Measurements from ENCODE around the gene CCDC40.

CCDC40 gene

DNA sequence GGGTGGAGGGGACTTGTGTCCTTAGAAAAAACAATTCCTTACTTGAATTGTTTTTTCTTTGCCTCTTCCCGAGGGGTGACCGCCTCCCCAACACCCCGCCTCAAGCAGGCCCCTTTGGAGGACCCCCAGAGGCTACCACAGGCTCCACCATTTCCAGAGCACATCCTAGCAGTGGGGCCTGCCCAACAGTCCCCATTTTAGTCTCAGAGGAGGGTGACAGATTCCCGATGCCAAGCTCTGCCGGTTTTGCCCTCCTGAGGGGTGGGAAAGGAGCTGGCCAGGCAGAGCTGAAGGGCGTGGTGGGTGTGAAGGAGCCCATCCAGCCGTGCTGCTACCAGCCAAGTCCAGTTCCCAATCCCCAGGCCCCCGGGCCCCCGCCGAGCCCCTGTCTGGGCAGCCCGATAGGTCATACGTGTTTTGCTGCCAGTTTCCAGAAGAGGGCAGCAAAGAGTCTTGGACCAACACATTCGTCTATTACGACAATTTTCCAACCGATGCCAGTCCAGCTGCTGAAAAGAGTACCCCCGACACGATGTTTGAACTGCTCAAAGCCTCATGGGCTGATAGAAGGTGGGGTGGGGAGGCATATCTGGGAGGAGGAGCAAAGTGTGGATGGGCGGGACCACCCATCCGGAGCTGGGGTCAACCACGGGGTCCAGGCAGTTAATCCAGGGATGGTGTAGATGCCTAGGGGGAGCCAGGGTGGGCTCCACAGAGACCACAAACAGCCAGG, 46.1 kb downstream of the CCDC40 start:
- peak; percentile 76 for TF ChIP-seq CTCF (IDR thresholded peaks at IDR 0.05; ENCODE audit: low read depth, low read length, missing control alignments)
- no peak overlapping the region for H3K4me3 ChIP-seq (ENCODE audit: low read depth, low read length)
- DNase-seq (ENCODE audit: low read depth): peak; percentile 64
- in situ Hi-C loops (cut with HindIII; ENCODE audit: low sequenced_read_pairs): no loop called here

- no peak for DNase-seq (ENCODE audit: low read depth)
- in situ Hi-C loops (cut with HindIII; ENCODE audit: low sequenced_read_pairs): no loop called here
- no peak overlapping the region for H3K4me3 ChIP-seq (ENCODE audit: low read depth, low read length)
- TF ChIP-seq CTCF (IDR thresholded peaks at IDR 0.05; ENCODE audit: low read depth, low read length, missing control alignments): no peak
Measured at GRCh38 chr17:80083136-80083661, 46.8 kb downstream of the CCDC40 start.

DNA sequence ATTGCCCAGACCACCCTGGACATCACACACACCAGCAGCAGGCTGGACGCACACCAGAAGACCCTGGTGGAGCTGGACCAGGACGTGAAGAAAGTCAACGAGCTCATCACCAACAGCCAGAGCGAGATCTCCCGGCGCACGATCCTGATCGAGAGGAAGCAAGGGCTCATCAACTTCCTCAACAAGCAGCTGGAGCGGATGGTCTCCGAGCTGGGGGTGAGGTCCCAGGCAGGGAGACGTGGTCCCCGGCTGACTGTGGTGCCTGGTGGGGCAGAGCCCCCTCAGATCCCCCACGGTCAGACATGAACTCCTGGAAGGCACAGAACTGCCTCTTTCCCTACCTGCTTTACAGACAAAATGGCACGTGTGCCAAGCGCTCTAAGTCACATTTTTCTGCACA, 48.3 kb downstream of the CCDC40 start:
- no peak overlapping the region for H3K4me3 ChIP-seq (ENCODE audit: low read depth, low read length)
- in situ Hi-C loops (cut with HindIII; ENCODE audit: low sequenced_read_pairs): no loop called here
- TF ChIP-seq CTCF (IDR thresholded peaks at IDR 0.05; ENCODE audit: low read depth, low read length, missing control alignments): no peak
- no peak for DNase-seq (ENCODE audit: low read depth)

DNA sequence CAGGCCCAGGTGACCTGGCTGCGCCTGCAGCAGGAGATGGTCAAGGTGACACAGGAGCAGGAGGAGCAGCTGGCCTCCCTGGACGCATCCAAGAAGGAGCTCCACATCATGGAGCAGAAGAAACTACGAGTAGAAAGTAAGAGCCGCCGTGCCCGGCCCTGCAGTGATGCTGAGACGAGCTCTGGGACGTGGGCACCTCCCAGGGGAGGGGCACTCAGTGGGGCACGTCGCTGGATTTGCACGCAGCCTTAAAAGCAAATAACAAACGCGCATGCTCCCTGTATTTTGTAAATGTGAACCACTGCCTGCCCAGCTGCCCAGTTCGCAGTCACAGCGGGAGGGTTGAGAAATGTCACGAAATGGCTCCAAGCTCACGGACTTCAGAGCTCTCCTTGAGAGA, 49.6 kb downstream of the CCDC40 start:
- TF ChIP-seq CTCF (IDR thresholded peaks at IDR 0.05; ENCODE audit: low read depth, low read length, missing control alignments): no peak
- no peak overlapping the region for H3K4me3 ChIP-seq (ENCODE audit: low read depth, low read length)
- no peak for DNase-seq (ENCODE audit: low read depth)
- in situ Hi-C loops (cut with HindIII; ENCODE audit: low sequenced_read_pairs): no loop called here

GRCh38 chr17:80086616-80087015, 50.2 kb downstream of the CCDC40 start:
- DNase-seq (ENCODE audit: low read depth): no peak
- H3K4me3 ChIP-seq (ENCODE audit: low read depth, low read length): no peak overlapping the region
- in situ Hi-C loops (cut with HindIII; ENCODE audit: low sequenced_read_pairs): no loop called here
- TF ChIP-seq CTCF (IDR thresholded peaks at IDR 0.05; ENCODE audit: low read depth, low read length, missing control alignments): no peak

GRCh38 chr17:80087346-80088265, 51.2 kb downstream of the CCDC40 start:
- H3K4me3 ChIP-seq (ENCODE audit: low read depth, low read length): no peak overlapping the region
- no peak for TF ChIP-seq CTCF (IDR thresholded peaks at IDR 0.05; ENCODE audit: low read depth, low read length, missing control alignments)
- in situ Hi-C loops (cut with HindIII; ENCODE audit: low sequenced_read_pairs): no loop called here
- DNase-seq (ENCODE audit: low read depth): no peak

Measured in astrocyte of the cerebellum (primary cell).